Ovary (tissue), 9 donors: ENCODE data around the gene SMIM43. TPM values are rescaled to one million over a fixed set of nuclear protein-coding genes. Genes with fewer than 3 reads are reported as not detected.

ENCODE experiments used
- DNase-seq, 5 donors: peaks; one replicate each; pipeline ENCODE4 v3.0.0-alpha.2; 2019 to 2020
- H3K27ac ChIP-seq, 2 donors: fragments of 200-600 bp; one replicate each; pipeline versions ENCODE4 v1.5.1 to v1.8.0; 2019 to 2022
- H3K27me3 ChIP-seq: fragments of 200-600 bp; one replicate; pipeline ENCODE4 v1.8.0; 2022
- H3K36me3 ChIP-seq: fragments of 200-600 bp; sonication (generic); one replicate; pipeline ENCODE4 v1.5.1; 2019
- H3K4me1 ChIP-seq: one replicate; pipeline ENCODE4 v1.8.1; 2013; ENCODE audit warnings: mild to moderate bottlenecking, moderate library complexity; ENCODE audit not compliant: insufficient read depth
- H3K4me3 ChIP-seq: fragments of 200-600 bp; sonication (generic); one replicate; pipeline ENCODE4 v1.5.1; 2017
- H3K9me3 ChIP-seq, 2 donors: fragments of 200-600 bp in 1 of 2; sonication (generic) in 1 of 2; one replicate each; pipeline versions ENCODE4 v1.5.1 to v1.8.1; 2013 to 2019; ENCODE audit warnings: mild to moderate bottlenecking in 1 of 2, moderate library complexity in 1 of 2
- CTCF ChIP-seq, 3 donors: fragments of 450-650 bp in 2 of 3; fragments of 200-600 bp in 1 of 3; IDR thresholded peaks; one replicate each; pipeline versions ENCODE4 v1.5.1 to v1.8.0; 2016 to 2022; ENCODE audit warnings: antibody characterized with exemption in 3 of 3, mild to moderate bottlenecking in 1 of 3
- EP300 ChIP-seq: sonication (generic); formaldehyde crosslinking; IDR thresholded peaks from one replicate; pipeline ENCODE4 v1.6.1; 2017; ENCODE audit warnings: antibody characterized with exemption
- POLR2A ChIP-seq: fragments of 450-650 bp; IDR thresholded peaks from one replicate; pipeline ENCODE4 v1.6.1; 2017; ENCODE audit warnings: antibody characterized with exemption, mild to moderate bottlenecking, moderate library complexity
- WGBS, 3 donors: extraction: QIAGEN DNeasy Blood & Tissue Kit in 1 of 3; methylation state at CpG; one replicate each; pipeline versions ENCODE4 v1.1.5 to v1.1.7; 2013 to 2017; 5-methylcytosine and 5-hydroxymethylcytosine counted together
- intact Hi-C, 4 donors: fragments of 100-400 bp; cut with DNase I; formaldehyde crosslinking; loops; one replicate each; pipeline versions ENCODE4 v1.11.0 to v1.15.1; 2022 to 2023
- polyA plus RNA-seq, 2 donors: library from polyadenylated mRNA; stranded (reverse); fragments of 200-250 nt in 1 of 2; fragments of 350-450 nt in 1 of 2; fragmentation: Illumina TruSeq in 1 of 2; extraction: RNeasy Lipid Tissue Mini Kit (QIAGEN cat#74804) in 1 of 2; gene quantifications; one replicate each; pipeline ENCODE4 v1.2.3, GENCODE V29; 2013 to 2014
- total RNA-seq, 7 donors: library from RNA; depleted of rRNA in 2 of 7; stranded (reverse); fragments of >200 nt in 2 of 7; fragmentation: NEBNext Ultra II Directional in 3 of 7; extraction: Animal tissue kit (Norgen Biotek cat#: 25700) in 3 of 7; gene quantifications; one replicate each; pipeline versions ENCODE4 v1.1.0 to v1.2.4, GENCODE V29; 2016 to 2023
- donor health status: DM: no; HTN: no; CAD: no; lungs with moderate emphysema.
- donor health status: DM: no; HTN: no; CAD: no.
- donor health status: Bipolar disorder and iron deficiency.
- donor health status: DM: yes; HTN: yes; CAD: no.
- donor health status: DM: no; HTN: no; CAD: no.
- donor health status: DM: yes; HTN: yes; CAD: no.

SMIM43 gene
- total and polyA plus RNA-seq, 9 donors: 0.11 to 0.40 (median 0.25) TPM; not detected in 5

GRCh38 chr4:121739575-121739974 is 25.4 kb downstream of the SMIM43 start:
- intact Hi-C loops: loop anchor here in 3 of 4 donors (10.0 kb wide), 2 partner anchors 65 to 365 kb away; no protein-coding TSS in a partner anchor
- no peaks in the 10 kb centered on the region for H3K36me3 ChIP-seq
- DNase-seq: no peak

GRCh38 chr4:121738780-121739535 is 26.0 kb downstream of the SMIM43 start:
- DNase-seq: peak in 3 of 5 donors; percentile 17 to 38 (median 38)
- no peak overlapping the region for H3K27ac ChIP-seq
- H3K36me3 ChIP-seq: no peaks in the 10 kb centered on the region
- H3K27me3 ChIP-seq: no peaks in the 10 kb centered on the region
- no peak overlapping the region for H3K4me3 ChIP-seq
- TF ChIP-seq EP300: no peak
- no peak for TF ChIP-seq POLR2A
- TF ChIP-seq CTCF (IDR thresholded peaks at IDR 0.05): no peak
- H3K9me3 ChIP-seq: no peaks in the 10 kb centered on the region
- WGBS, 3 donors: 5 to 19% (median 6%) methylated on average over 2 of the region's 2 CpGs
- H3K4me1 ChIP-seq: no peaks in the 10 kb centered on the region
- intact Hi-C loops: loop anchor here in 3 of 4 donors (10.0 kb wide), 2 partner anchors 64 to 364 kb away; no protein-coding TSS in a partner anchor

More at GRCh38 chr4:121739575-121739974, 25.4 kb downstream of the SMIM43 start:
- Histone ChIP-seq H3K27ac (no peak overlapping the region), H3K9me3 (no peaks in the 10 kb centered on the region), H3K4me3 (no peak overlapping the region), H3K4me1 (no peaks in the 10 kb centered on the region), H3K27me3 (no peaks in the 10 kb centered on the region)
- 28 to 46% (median 29%) methylated on average over 2 of the region's 2 CpGs for WGBS, 3 donors
- TF ChIP-seq CTCF (IDR thresholded peaks at IDR 0.05) (no peak), POLR2A (no peak), EP300 (no peak)

GRCh38 chr4:121737846-121738554 is 27.0 kb downstream of the SMIM43 start:
- Histone ChIP-seq H3K4me3 (no peak overlapping the region), H3K27ac (no peak overlapping the region), H3K4me1 (no peaks in the 10 kb centered on the region), H3K9me3 (no peaks in the 10 kb centered on the region), H3K27me3 (no peaks in the 10 kb centered on the region), H3K36me3 (no peaks in the 10 kb centered on the region)
- WGBS, 3 donors: 68 to 83% (median 77%) methylated on average over 10 of the region's 10 CpGs
- no peak for DNase-seq
- TF ChIP-seq POLR2A (no peak), CTCF (IDR thresholded peaks at IDR 0.05) (no peak), EP300 (no peak)
- intact Hi-C loops: loop anchor here in 3 of 4 donors (10.0 kb wide), 2 partner anchors 63 to 363 kb away; no protein-coding TSS in a partner anchor

GRCh38 chr4:121736735-121737351 is 28.1 kb downstream of the SMIM43 start:
- Histone ChIP-seq H3K27me3 (no peaks in the 10 kb centered on the region), H3K9me3 (no peaks in the 10 kb centered on the region), H3K36me3 (no peaks in the 10 kb centered on the region), H3K4me1 (no peaks in the 10 kb centered on the region), H3K4me3 (no peak overlapping the region), H3K27ac (no peak overlapping the region)
- intact Hi-C loops: loop anchor here in 3 of 4 donors (10.0 kb wide), 2 partner anchors 62 to 362 kb away; no protein-coding TSS in a partner anchor
- DNase-seq: peak in 2 of 5 donors; percentile 18 to 32
- WGBS, 3 donors: 61 to 71% (median 63%) methylated on average over 5 of the region's 5 CpGs
- TF ChIP-seq CTCF (IDR thresholded peaks at IDR 0.05): peak in 2 of 3 donors; percentile 30
- TF ChIP-seq POLR2A: no peak
